Heart right ventricle (tissue), 16 donors: ENCODE results near the gene RNPEPL1. TPM values are rescaled to one million over a fixed set of nuclear protein-coding genes. Genes with fewer than 3 reads are reported as not detected.

Experiments
- ATAC-seq, 8 donors: fragments of 200-7000 bp; cut with Tn5 transposase; one replicate each; pipeline ENCODE4 v1.9.1; 2020; ENCODE audit warnings: mild to moderate bottlenecking in 8 of 8, moderate library complexity in 8 of 8, moderate number of reproducible peaks in 1 of 8
- DNase-seq, 2 donors: peaks; one replicate each; pipeline ENCODE4 v3.0.0-alpha.2; 2020
- H3K27ac ChIP-seq, 10 donors: fragments of 200-600 bp; sonication (generic) in 2 of 10; one replicate each; pipeline versions ENCODE4 v1.5.0 to v1.8.0; 2020 to 2022; ENCODE audit warnings: mild to moderate bottlenecking in 3 of 10
- H3K27me3 ChIP-seq, 7 donors: fragments of 200-600 bp; one replicate each; pipeline ENCODE4 v1.8.0; 2021 to 2022; ENCODE audit warnings: mild to moderate bottlenecking in 2 of 7
- H3K36me3 ChIP-seq, 9 donors: fragments of 200-600 bp; sonication (generic) in 1 of 9; one replicate each; pipeline versions ENCODE4 v1.5.0 to v1.8.0; 2020 to 2022; ENCODE audit warnings: mild to moderate bottlenecking in 2 of 9
- H3K4me1 ChIP-seq, 9 donors: fragments of 200-600 bp; sonication (generic) in 1 of 9; one replicate each; pipeline versions ENCODE4 v1.5.0 to v1.8.0; 2020 to 2022; ENCODE audit warnings: mild to moderate bottlenecking in 4 of 9
- H3K4me3 ChIP-seq, 10 donors: fragments of 200-600 bp; sonication (generic) in 2 of 10; one replicate each; pipeline versions ENCODE4 v1.5.0 to v1.8.0; 2020 to 2022; ENCODE audit warnings: mild to moderate bottlenecking in 7 of 10, moderate library complexity in 2 of 10
- H3K9me3 ChIP-seq, 11 donors: fragments of 200-600 bp in 10 of 11; sonication (generic) in 2 of 11; one replicate each; pipeline versions ENCODE4 v1.5.0 to v1.8.0; 2013 to 2022; ENCODE audit warnings: mild to moderate bottlenecking in 2 of 11, control low read depth in 1 of 11, moderate library complexity in 1 of 11
- WGBS, 2 donors: extraction: QIAGEN DNeasy Blood & Tissue Kit; methylation state at CpG; one replicate each; pipeline ENCODE4 v1.1.7; 2013; ENCODE audit warnings: inconsistent platforms in 1 of 2; 5-methylcytosine and 5-hydroxymethylcytosine counted together
- intact Hi-C, 10 donors: fragments of 100-400 bp; cut with DNase I; formaldehyde crosslinking; loops; one replicate each; pipeline versions ENCODE4 v1.11.1 to v1.14.2; 2022
- polyA plus RNA-seq, 2 donors: library from polyadenylated mRNA; stranded (reverse); fragments of 200-250 nt; gene quantifications; one replicate each; pipeline ENCODE4 v1.2.3, GENCODE V29; 2013
- total RNA-seq, 10 donors: library from RNA; stranded (reverse); fragmentation: NEBNext Ultra II Directional in 3 of 10; extraction: Animal tissue kit (Norgen Biotek cat#: 25700) in 3 of 10; gene quantifications; one replicate each; pipeline versions ENCODE4 v1.2.1 to v1.2.4, GENCODE V29; 2021 to 2023
- TF ChIP-seq, protein P1 (sequence below), 9 donors: fragments of 200-600 bp; sonication (generic) in 2 of 9; IDR thresholded peaks; one replicate each; pipeline versions ENCODE4 v1.5.0 to v1.8.0; 2021 to 2022; ENCODE audit warnings: antibody characterized with exemption in 9 of 9, mild to moderate bottlenecking in 5 of 9, moderate library complexity in 1 of 9
- donor health status: Arrhythmogenic right ventricular cardiomyopathy.
- donor health status: ischemic (EF 13 %, LVEDD 7.1; RV severe dilation, severe dysfunction).
- donor health status: healthy with polysubstance abuse.
- donor health status: DM: no; HTN: yes; CAD: no.
- donor health status: DM: no; HTN: no; CAD: no.
- donor health status: ischemic (EF 25% LVEDD 6.9; RV normal size, moderate dysfunction).
- donor health status: ischemic (EF 25% LVEDD 5.7; RV mildly dilated, moderate dysfunction).
- donor health status: healthy.
- donor health status: DM: yes; HTN: yes; CAD: no.
- donor health status: Ischemic cardiomyopathy.
- donor health status: ischemic (EF 35%, LVEDD 5.7; RV mildly dilated, moderate dysfunction).
- donor health status: nonischemic (EF 11% LVEDD 7.7; RV severe dilation, severe dysfunction).
- donor health status: DM: yes; HTN: yes; CAD: no.
- donor health status: PGD.
- donor health status: ischemic (EF 29% LVEDD 5.4; RV normal size, mild dysfunction).
- donor health status: nonischemic (EF 23%, LVEDD 6.1; RV moderate dilation, normal function).

Gene RNPEPL1
- total and polyA plus RNA-seq, 12 donors, result 62.8 to 247 (median 75.2) TPM

DNA sequence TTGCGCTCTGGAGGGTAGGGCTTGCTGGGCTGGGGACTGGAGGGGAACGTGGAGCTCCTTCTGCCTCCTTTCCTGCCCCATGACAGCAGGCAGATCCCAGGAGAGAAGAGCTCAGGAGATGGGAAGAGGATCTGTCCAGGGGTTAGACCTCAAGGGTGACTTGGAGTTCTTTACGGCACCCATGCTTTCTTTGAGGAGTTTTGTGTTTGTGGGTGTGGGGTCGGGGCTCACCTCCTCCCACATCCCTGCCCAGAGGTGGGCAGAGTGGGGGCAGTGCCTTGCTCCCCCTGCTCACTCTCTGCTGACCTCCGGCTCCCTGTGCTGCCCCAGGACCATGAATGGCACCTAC, 61.3 kb downstream of the RNPEPL1 start:
- no peak for DNase-seq
- Histone ChIP-seq H3K27ac (no peak overlapping the region), H3K4me3 (no peak overlapping the region), H3K36me3 (peaks cover 0 to 8% (median 0%) of the 10 kb centered on the region in 9 donors), H3K9me3 (peaks cover 0 to 12% (median 7%) of the 10 kb centered on the region in 11 donors), H3K27me3 (no peaks in the 10 kb centered on the region), H3K4me1 (peaks cover 0 to 21% (median 0%) of the 10 kb centered on the region in 9 donors)
- ATAC-seq, result no peak
- TF ChIP-seq, protein P1, sequence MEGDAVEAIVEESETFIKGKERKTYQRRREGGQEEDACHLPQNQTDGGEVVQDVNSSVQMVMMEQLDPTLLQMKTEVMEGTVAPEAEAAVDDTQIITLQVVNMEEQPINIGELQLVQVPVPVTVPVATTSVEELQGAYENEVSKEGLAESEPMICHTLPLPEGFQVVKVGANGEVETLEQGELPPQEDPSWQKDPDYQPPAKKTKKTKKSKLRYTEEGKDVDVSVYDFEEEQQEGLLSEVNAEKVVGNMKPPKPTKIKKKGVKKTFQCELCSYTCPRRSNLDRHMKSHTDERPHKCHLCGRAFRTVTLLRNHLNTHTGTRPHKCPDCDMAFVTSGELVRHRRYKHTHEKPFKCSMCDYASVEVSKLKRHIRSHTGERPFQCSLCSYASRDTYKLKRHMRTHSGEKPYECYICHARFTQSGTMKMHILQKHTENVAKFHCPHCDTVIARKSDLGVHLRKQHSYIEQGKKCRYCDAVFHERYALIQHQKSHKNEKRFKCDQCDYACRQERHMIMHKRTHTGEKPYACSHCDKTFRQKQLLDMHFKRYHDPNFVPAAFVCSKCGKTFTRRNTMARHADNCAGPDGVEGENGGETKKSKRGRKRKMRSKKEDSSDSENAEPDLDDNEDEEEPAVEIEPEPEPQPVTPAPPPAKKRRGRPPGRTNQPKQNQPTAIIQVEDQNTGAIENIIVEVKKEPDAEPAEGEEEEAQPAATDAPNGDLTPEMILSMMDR (IDR thresholded peaks at IDR 0.05), result no peak
- WGBS, 2 donors, result 81 to 83% methylated on average over 5 of the region's 5 CpGs
- intact Hi-C loops, result no loop called here

DNA sequence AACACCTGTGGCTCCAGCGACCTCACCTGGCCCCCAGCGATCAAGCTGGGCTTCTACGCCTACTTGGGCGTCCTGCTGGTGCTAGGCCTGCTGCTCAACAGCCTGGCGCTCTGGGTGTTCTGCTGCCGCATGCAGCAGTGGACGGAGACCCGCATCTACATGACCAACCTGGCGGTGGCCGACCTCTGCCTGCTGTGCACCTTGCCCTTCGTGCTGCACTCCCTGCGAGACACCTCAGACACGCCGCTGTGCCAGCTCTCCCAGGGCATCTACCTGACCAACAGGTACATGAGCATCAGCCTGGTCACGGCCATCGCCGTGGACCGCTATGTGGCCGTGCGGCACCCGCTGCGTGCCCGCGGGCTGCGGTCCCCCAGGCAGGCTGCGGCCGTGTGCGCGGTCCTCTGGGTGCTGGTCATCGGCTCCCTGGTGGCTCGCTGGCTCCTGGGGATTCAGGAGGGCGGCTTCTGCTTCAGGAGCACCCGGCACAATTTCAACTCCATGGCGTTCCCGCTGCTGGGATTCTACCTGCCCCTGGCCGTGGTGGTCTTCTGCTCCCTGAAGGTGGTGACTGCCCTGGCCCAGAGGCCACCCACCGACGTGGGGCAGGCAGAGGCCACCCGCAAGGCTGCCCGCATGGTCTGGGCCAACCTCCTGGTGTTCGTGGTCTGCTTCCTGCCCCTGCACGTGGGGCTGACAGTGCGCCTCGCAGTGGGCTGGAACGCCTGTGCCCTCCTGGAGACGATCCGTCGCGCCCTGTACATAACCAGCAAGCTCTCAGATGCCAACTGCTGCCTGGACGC, 61.9 kb downstream of the RNPEPL1 start:
- Histone ChIP-seq H3K36me3 (peaks cover 0 to 8% (median 0%) of the 10 kb centered on the region in 9 donors), H3K27me3 (no peaks in the 10 kb centered on the region), H3K4me3 (no peak overlapping the region), H3K4me1 (peaks cover 0 to 15% (median 0%) of the 10 kb centered on the region in 9 donors), H3K9me3 (peaks cover 0 to 12% (median 7%) of the 10 kb centered on the region in 11 donors), H3K27ac (no peak overlapping the region)
- ATAC-seq (no peak), DNase-seq (no peak)
- intact Hi-C loops, result no loop called here
- WGBS, 2 donors, result 94 to 95% methylated on average over 50 of the region's 50 CpGs
- TF ChIP-seq, protein P1 (IDR thresholded peaks at IDR 0.05), result no peak

Other genes with a start within 250 kb of the RNPEPL1 start
- gene GPC1, start 132.8 kb upstream of the RNPEPL1 start, total RNA-seq, result 100 to 1,000 TPM; 161 to 287 (median 185) TPM
- gene GPC1, start 132.8 kb upstream of the RNPEPL1 start, polyA plus RNA-seq, result 100 to 1,000 TPM; 104 to 156 TPM
- 1 to 10 TPM; 3.8 to 7.8 (median 5.3) TPM for gene ANKMY1, start 10.5 kb upstream of the RNPEPL1 start, total RNA-seq
- 10 to 100 TPM in 1 of 2 donors, 1 to 10 TPM in 1; 1.9 to 15.6 TPM for gene ANKMY1, start 10.5 kb upstream of the RNPEPL1 start, polyA plus RNA-seq
- gene DUSP28, start 8.1 kb upstream of the RNPEPL1 start, total RNA-seq, result 10 to 100 TPM; 10.6 to 22.1 (median 15.4) TPM
- 1 to 10 TPM; 4.7 to 7.3 TPM for gene DUSP28, start 8.1 kb upstream of the RNPEPL1 start, polyA plus RNA-seq
- gene CAPN10, start 18.2 kb downstream of the RNPEPL1 start, total RNA-seq, result 10 to 100 TPM; 16.8 to 73.8 (median 21.0) TPM
- 10 to 100 TPM; 19.1 to 89.5 TPM for gene CAPN10, start 18.2 kb downstream of the RNPEPL1 start, polyA plus RNA-seq
- gene GPR35, start 57.0 kb downstream of the RNPEPL1 start, total RNA-seq, result 1 to 10 TPM in 4 of 10 donors, under 1 TPM in 6; 0.40 to 2.1 (median 0.86) TPM
- gene GPR35, start 57.0 kb downstream of the RNPEPL1 start, polyA plus RNA-seq, result 1 to 10 TPM; 1.4 to 5.2 TPM
- not detected for gene AQP12B, start 114.4 kb downstream of the RNPEPL1 start, total RNA-seq
- under 1 TPM in 1 of 2 donors, not detected in 1; 0.03 TPM for gene AQP12B, start 114.4 kb downstream of the RNPEPL1 start, polyA plus RNA-seq
- gene AQP12A, start 123.4 kb downstream of the RNPEPL1 start, total RNA-seq, result not detected
- not detected for gene AQP12A, start 123.4 kb downstream of the RNPEPL1 start, polyA plus RNA-seq